Gastroesophageal sphincter (tissue), 4 donors: ENCODE results near the gene COPA. TPM values are rescaled to one million over a fixed set of nuclear protein-coding genes. Genes with fewer than 3 reads are reported as not detected.

Experiments used
- ATAC-seq: fragments of 150-250 bp; one replicate; pipeline ENCODE4 v1.9.1; 2016; ENCODE audit warnings: mild to moderate bottlenecking, moderate library complexity
- H3K27ac ChIP-seq, 4 donors: fragments of 200-600 bp; sonication (generic) in 3 of 4; 1 replicate in 3 of 4; 2 replicates in 1 of 4; pipeline ENCODE4 v1.5.1; 2016 to 2019
- H3K27me3 ChIP-seq: fragments of 200-600 bp; sonication (generic); one replicate; pipeline ENCODE4 v1.5.1; 2019
- H3K36me3 ChIP-seq, 2 donors: fragments of 200-600 bp; sonication (generic); one replicate each; pipeline ENCODE4 v1.5.1; 2019; ENCODE audit warnings: control low read depth in 1 of 2
- H3K4me1 ChIP-seq, 3 donors: fragments of 200-600 bp; sonication (generic); 1 replicate in 2 of 3; 2 replicates in 1 of 3; pipeline ENCODE4 v1.5.1; 2016 to 2019; ENCODE audit warnings: control low read depth in 2 of 3
- H3K4me3 ChIP-seq, 2 donors: fragments of 200-600 bp; sonication (generic); one replicate each; pipeline ENCODE4 v1.5.1; 2019; ENCODE audit warnings: mild to moderate bottlenecking in 1 of 2, moderate library complexity in 1 of 2
- H3K9me3 ChIP-seq, 3 donors: fragments of 200-600 bp; sonication (generic); one replicate each; pipeline ENCODE4 v1.5.1; 2017 to 2019; ENCODE audit warnings: control low read depth in 2 of 3
- CTCF ChIP-seq, 4 experiments: fragments of 200-600 bp in 2 of 4; fragments of 450-650 bp in 2 of 4; sonication (generic) in 1 of 4; IDR thresholded peaks; one replicate each; pipeline ENCODE4 v1.5.1; 2017 to 2019; ENCODE audit warnings: antibody characterized with exemption in 4 of 4, mild to moderate bottlenecking in 2 of 4, moderate library complexity in 2 of 4
- EP300 ChIP-seq: sonication (generic); formaldehyde crosslinking; IDR thresholded peaks from one replicate; pipeline ENCODE4 v1.6.1; 2017; ENCODE audit warnings: antibody characterized with exemption, mild to moderate bottlenecking
- POLR2A ChIP-seq, 2 donors: fragments of 450-650 bp; IDR thresholded peaks; one replicate each; pipeline ENCODE4 v1.6.1; 2017; ENCODE audit warnings: antibody characterized with exemption in 2 of 2, mild to moderate bottlenecking in 2 of 2, moderate library complexity in 1 of 2
- POLR2AphosphoS5 ChIP-seq: sonication (generic); formaldehyde crosslinking; IDR thresholded peaks from one replicate; pipeline ENCODE4 v1.6.1; 2017; ENCODE audit warnings: antibody characterized with exemption
- WGBS, 2 donors: methylation state at CpG; one replicate each; pipeline ENCODE4 v1.1.5; 2018; ENCODE audit warnings: low coverage in 1 of 2; 5-methylcytosine and 5-hydroxymethylcytosine counted together
- total RNA-seq, 4 donors: library from RNA; depleted of rRNA; stranded (reverse); fragments of >200 nt; gene quantifications; one replicate each; pipeline ENCODE4 v1.1.0, GENCODE V29; 2016

The COPA gene
- total RNA-seq, 4 donors from 2014 or later: 92.3 to 127 (median 111) TPM

GRCh38 chr1:160255781-160256300 lies 87.2 kb downstream of the COPA start:
- H3K4me3 ChIP-seq: no peak overlapping the region
- H3K9me3 ChIP-seq: no peaks in the 10 kb centered on the region
- 59 to 66% methylated on average over 4 of the region's 4 CpGs for WGBS, 2 donors
- TF ChIP-seq POLR2A (IDR thresholded peaks at IDR 0.05): no peak
- no peak for TF ChIP-seq EP300
- no peak for TF ChIP-seq POLR2AphosphoS5
- no peak for TF ChIP-seq CTCF (IDR thresholded peaks at IDR 0.05)
- no peak for ATAC-seq
- H3K4me1 ChIP-seq: peaks cover 23 to 75% (median 25%) of the 10 kb centered on the region in 3 donors
- peaks cover 0 to 15% of the 10 kb centered on the region in 2 donors for H3K36me3 ChIP-seq
- H3K27ac ChIP-seq: peak overlapping the region in 2 of 4 donors; percentile 16 to 28
- no peaks in the 10 kb centered on the region for H3K27me3 ChIP-seq

GRCh38 chr1:160251687-160252526 lies 91.1 kb downstream of the COPA start:
- H3K27ac ChIP-seq: peak overlapping the region in 3 of 4 donors; percentile 39 to 45 (median 40)

GRCh38 chr1:160251011-160251410 lies 92.0 kb downstream of the COPA start:
- no peaks in the 10 kb centered on the region for H3K9me3 ChIP-seq
- peaks cover 3 to 63% (median 7%) of the 10 kb centered on the region in 3 donors for H3K4me1 ChIP-seq
- ATAC-seq: no peak
- H3K27ac ChIP-seq: peak overlapping the region in 3 of 4 donors; percentile 19 to 45 (median 40)
- H3K27me3 ChIP-seq: no peaks in the 10 kb centered on the region
- H3K4me3 ChIP-seq: no peak overlapping the region
- H3K36me3 ChIP-seq: peaks cover 0 to 10% of the 10 kb centered on the region in 2 donors
- TF ChIP-seq POLR2AphosphoS5 (no peak), POLR2A (IDR thresholded peaks at IDR 0.05) (no peak), EP300 (no peak)

More at GRCh38 chr1:160251687-160252526, 91.1 kb downstream of the COPA start:
- 36 to 43% methylated on average over 2 to 3 of the region's 5 CpGs for WGBS, 2 donors
- ATAC-seq: peak; percentile 95
- H3K4me1 ChIP-seq: peaks cover 7 to 63% (median 11%) of the 10 kb centered on the region in 3 donors
- no peaks in the 10 kb centered on the region for H3K27me3 ChIP-seq
- H3K4me3 ChIP-seq: no peak overlapping the region
- H3K9me3 ChIP-seq: no peaks in the 10 kb centered on the region
- TF ChIP-seq CTCF (IDR thresholded peaks at IDR 0.05) (peak; percentile 70 to 92 (median 73)), EP300 (no peak), POLR2AphosphoS5 (peak; percentile 44)
- H3K36me3 ChIP-seq: peaks cover 0 to 10% of the 10 kb centered on the region in 2 donors

GRCh38 chr1:160247053-160247452 lies 96.0 kb downstream of the COPA start:
- Histone ChIP-seq H3K36me3 (peaks cover 0 to 21% of the 10 kb centered on the region in 2 donors), H3K4me1 (peaks cover 3 to 86% (median 7%) of the 10 kb centered on the region in 3 donors), H3K27ac (no peak overlapping the region), H3K27me3 (no peaks in the 10 kb centered on the region), H3K4me3 (no peak overlapping the region), H3K9me3 (no peaks in the 10 kb centered on the region)
- ATAC-seq: no peak
- TF ChIP-seq POLR2A (IDR thresholded peaks at IDR 0.05) (no peak), CTCF (IDR thresholded peaks at IDR 0.05) (no peak)
- 84 to 93% methylated on average over 1 of the region's 1 CpG for WGBS, 2 donors

- H3K27me3 ChIP-seq: no peaks in the 10 kb centered on the region
- TF ChIP-seq POLR2AphosphoS5 (no peak), CTCF (IDR thresholded peaks at IDR 0.05) (no peak), POLR2A (IDR thresholded peaks at IDR 0.05) (no peak), EP300 (no peak)
- peaks cover 0 to 37% of the 10 kb centered on the region in 2 donors for H3K36me3 ChIP-seq
- ATAC-seq: no peak
- H3K4me1 ChIP-seq: peaks cover 0 to 70% (median 0%) of the 10 kb centered on the region in 3 donors
- H3K4me3 ChIP-seq: no peak overlapping the region
- H3K27ac ChIP-seq: no peak overlapping the region
- no peaks in the 10 kb centered on the region for H3K9me3 ChIP-seq
- 83 to 89% methylated on average over 1 of the region's 1 CpG for WGBS, 2 donors
Measured at GRCh38 chr1:160245434-160245833, 97.6 kb downstream of the COPA start.
